GM12891 (cell line): Measurements from ENCODE around the gene ZBTB43.
A peak's percentile ranks its signal among the peaks of the same experiment; 100 is the strongest.

ENCODE experiments used
- DNase-seq: peaks from one replicate; pipeline ENCODE4 v3.0.0; 2011; ENCODE audit warnings: low spot score; ENCODE audit not compliant: insufficient read length
- FAIRE-seq: peaks from 2 replicates; lab custom pipeline; 2011; peaks lifted over from hg19 to GRCh38; lab: Jason Lieb, UNC
- PAX5 ChIP-seq: IDR thresholded peaks from 2 replicates; pipeline ENCODE4 v1.6.1; 2011; ENCODE audit warnings: low read length, moderate library complexity, mild to moderate bottlenecking; ENCODE audit not compliant: insufficient read depth, severe bottlenecking
- POLR2A ChIP-seq: IDR thresholded peaks from 2 replicates; pipeline ENCODE4 v1.6.1; 2011; ENCODE audit warnings: low read depth, low read length, control low read depth
- POLR2AphosphoS5 ChIP-seq: IDR thresholded peaks from 2 replicates; pipeline ENCODE4 v1.6.1; 2011; ENCODE audit warnings: low read depth, low read length, control low read depth
- POU2F2 ChIP-seq: IDR thresholded peaks from 2 replicates; pipeline ENCODE4 v1.6.1; 2011; ENCODE audit warnings: low read depth, mild to moderate bottlenecking, control low read depth, low read length, moderate library complexity
- SPI1 ChIP-seq: IDR thresholded peaks from 2 replicates; pipeline ENCODE4 v1.6.1; 2011; ENCODE audit warnings: low read depth, low read length, control low read depth
- TAF1 ChIP-seq: IDR thresholded peaks from 2 replicates; pipeline ENCODE4 v1.6.1; 2011; ENCODE audit warnings: low read depth, low read length, control low read depth

Gene ZBTB43

DNA sequence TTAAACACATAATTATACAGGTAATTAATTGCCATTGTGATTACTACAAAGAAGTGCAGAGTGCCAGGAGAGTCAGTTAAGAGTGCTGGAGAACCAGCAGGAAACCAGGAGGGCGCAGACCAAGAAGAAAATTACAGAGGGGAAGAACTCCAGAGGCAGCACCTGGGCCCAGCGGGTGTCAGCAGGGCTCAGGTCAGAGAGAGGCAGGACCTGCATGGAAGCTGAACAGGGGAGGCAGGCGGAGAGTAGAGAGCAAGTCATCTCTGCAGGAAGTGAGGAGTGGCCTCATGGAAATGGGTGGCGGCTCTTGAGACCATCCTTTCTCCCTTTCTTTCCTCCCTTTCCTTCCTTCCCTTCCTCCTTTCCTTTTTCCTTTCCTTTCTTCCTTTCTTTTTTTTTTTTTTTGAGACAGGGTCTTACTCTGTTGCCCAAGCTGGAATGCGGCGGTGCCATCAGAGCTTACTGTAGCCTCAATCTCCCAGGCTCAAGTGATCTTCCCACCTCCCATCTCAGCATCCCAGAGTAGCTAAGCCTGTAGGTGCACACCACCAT lies 51.6 kb downstream of the ZBTB43 start:
- no peak for DNase-seq
- FAIRE-seq: no peak
- no peak for TF ChIP-seq POLR2AphosphoS5
- TF ChIP-seq POLR2A: no peak
- no peak for TF ChIP-seq SPI1
- no peak for TF ChIP-seq PAX5
- TF ChIP-seq POU2F2: no peak
- TF ChIP-seq TAF1: no peak

DNA sequence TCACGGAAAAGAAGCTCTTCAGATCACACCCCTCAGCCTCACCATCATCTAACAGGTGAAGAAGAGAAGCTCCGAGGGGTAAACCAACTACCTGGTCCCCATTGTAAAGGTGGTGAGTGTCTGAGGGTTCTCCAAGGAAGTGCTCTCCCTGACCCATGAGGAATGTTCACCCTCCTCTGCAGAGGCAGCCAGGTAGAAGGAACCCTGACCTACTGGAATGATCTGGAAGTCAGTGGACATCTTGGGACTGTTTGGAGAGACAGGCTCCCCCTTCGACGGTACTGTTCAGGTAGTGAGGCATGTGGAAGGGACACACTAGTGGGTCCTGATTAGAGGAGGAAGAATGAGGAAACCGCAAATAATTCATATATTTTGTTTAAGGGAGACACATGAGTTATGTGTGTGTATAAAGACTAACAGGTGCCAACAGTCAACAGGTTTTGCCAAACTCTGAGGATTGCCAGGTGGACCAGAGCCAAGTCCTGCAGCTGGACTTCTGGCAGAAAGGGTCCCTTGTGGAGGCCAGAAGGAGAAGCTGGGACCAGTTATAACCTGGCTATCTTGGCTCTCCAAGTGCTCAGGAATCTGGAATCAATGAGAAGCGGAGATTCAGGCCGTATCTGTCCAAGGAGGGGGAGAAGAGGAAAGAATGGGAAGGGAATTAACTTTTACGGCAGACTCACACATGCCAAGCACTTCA lies 52.6 kb downstream of the ZBTB43 start:
- DNase-seq: no peak
- no peak for FAIRE-seq
- no peak for TF ChIP-seq PAX5
- TF ChIP-seq POLR2AphosphoS5: no peak
- no peak for TF ChIP-seq POLR2A
- TF ChIP-seq SPI1: no peak
- TF ChIP-seq POU2F2: no peak
- TF ChIP-seq TAF1: no peak

- no peak for DNase-seq
- FAIRE-seq: no peak
Observed at GRCh38 chr9:126859111-126859510, 54.3 kb downstream of the ZBTB43 start.

GRCh38 chr9:126860077-126860756 lies 55.4 kb downstream of the ZBTB43 start, which contains the start of gene ZBTB34:
ZBTB34 (plus strand) TSS chr9:126860639; CDS start chr9:126879400, 18,761 bp downstream.
- TF ChIP-seq POLR2AphosphoS5 (peak; percentile 78), PAX5 (no peak), POLR2A (peak; percentile 70; the same call in 1 of the 2 replicates)
- peak; percentile 51 for FAIRE-seq
- DNase-seq: peak; percentile 66

More at GRCh38 chr9:126859111-126859510, 54.3 kb downstream of the ZBTB43 start:
- TF ChIP-seq POLR2AphosphoS5 (no peak), SPI1 (no peak), TAF1 (no peak), PAX5 (no peak), POU2F2 (no peak), POLR2A (no peak)

- peak; percentile 29 for DNase-seq
Observed at GRCh38 chr9:126860757-126861466, 56.1 kb downstream of the ZBTB43 start.

DNA sequence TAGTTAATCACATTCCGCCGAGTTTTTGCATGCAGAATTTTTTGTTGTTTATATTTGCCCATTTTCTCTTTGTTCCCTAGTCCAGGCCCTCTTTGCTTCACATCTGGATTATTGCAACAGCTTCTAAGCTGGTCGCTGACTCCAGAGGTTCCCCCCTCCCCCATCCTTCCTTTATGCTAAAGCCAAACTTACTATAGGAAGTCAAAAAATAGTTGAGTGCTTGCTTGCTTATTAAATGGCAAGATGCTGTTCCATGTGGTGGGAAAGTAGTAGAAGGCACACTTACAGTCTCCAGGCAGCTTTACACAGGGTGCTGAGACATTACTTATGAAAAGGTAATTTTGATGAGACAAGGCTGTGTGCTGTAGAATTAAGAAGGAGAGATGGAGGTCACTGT lies 56.9 kb downstream of the ZBTB43 start:
- TF ChIP-seq POU2F2 (no peak), TAF1 (no peak), POLR2A (no peak), SPI1 (no peak), POLR2AphosphoS5 (no peak), PAX5 (no peak)
- FAIRE-seq: no peak
- no peak for DNase-seq

More at GRCh38 chr9:126860757-126861466, 56.1 kb downstream of the ZBTB43 start:
- no peak for FAIRE-seq
- TF ChIP-seq POLR2A: no peak
- TF ChIP-seq POU2F2: no peak
- TF ChIP-seq SPI1: no peak
- TF ChIP-seq POLR2AphosphoS5: no peak
- no peak for TF ChIP-seq PAX5
- no peak for TF ChIP-seq TAF1

DNA sequence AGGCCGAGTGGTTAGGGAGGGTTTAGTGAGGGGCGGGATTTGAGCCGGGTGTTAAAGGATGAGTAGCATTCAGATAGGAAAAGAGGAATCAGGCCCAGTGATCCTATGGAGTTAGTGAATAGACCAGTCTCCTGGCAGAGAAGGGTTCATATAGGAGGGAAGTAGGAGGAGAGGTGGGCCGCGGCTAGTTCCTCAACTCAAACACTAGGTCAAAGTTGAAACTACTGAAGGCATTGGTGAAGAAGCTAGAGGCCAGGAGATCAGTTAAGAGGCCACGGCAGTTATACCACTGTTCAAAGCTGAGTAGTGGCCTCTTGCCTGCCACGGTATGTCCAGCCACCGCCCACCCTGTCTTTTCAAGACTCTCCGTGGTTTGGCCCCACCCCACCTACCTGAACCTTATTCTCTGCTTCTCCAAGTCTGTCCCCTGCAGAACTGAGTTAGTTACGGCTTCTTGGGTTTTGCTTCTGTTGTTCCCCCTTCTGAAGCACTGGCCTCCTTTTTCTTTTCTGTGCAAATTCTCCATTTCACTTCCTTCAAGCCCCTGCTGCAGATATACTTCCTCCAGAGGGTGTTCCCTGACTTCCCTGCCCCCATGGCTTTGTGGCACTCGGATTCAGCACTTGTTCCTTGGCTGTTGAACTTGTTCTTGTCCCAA lies 57.4 kb downstream of the ZBTB43 start:
- 0 out of 2 replicates have a peak, but pooled peaks have one; percentile 21 for TF ChIP-seq SPI1
- TF ChIP-seq PAX5: no peak
- FAIRE-seq (peak; percentile 26), DNase-seq (no peak)

DNA sequence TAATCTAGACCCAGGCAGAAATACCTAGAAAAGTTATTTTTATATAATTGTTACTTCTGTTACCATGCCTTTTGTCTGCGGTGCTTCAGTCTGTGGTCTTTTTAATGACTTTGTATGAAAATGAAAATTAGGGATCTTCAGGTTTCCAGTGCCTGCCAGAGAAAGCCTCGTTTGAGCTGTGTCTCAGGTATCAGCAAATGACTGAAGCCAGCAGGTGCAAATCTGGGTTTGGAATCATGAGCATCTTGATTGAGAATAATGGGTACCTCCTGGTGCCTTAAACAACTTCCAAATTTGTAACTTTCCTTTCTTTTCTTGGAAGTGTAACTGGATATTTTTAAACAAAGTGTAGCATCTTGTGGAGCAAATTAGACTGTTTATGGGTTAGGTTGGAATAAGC lies 59.9 kb downstream of the ZBTB43 start:
- no peak for TF ChIP-seq TAF1
- TF ChIP-seq PAX5: no peak
- no peak for TF ChIP-seq POU2F2
- TF ChIP-seq POLR2A: no peak
- TF ChIP-seq SPI1: no peak
- no peak for TF ChIP-seq POLR2AphosphoS5
- FAIRE-seq (no peak), DNase-seq (no peak)

GRCh38 chr9:126869368-126869767 lies 64.5 kb downstream of the ZBTB43 start:
- FAIRE-seq (no peak), DNase-seq (no peak)
- no peak for TF ChIP-seq SPI1
